ENCODE results near the gene RAB3B.

Gene RAB3B

DNA sequence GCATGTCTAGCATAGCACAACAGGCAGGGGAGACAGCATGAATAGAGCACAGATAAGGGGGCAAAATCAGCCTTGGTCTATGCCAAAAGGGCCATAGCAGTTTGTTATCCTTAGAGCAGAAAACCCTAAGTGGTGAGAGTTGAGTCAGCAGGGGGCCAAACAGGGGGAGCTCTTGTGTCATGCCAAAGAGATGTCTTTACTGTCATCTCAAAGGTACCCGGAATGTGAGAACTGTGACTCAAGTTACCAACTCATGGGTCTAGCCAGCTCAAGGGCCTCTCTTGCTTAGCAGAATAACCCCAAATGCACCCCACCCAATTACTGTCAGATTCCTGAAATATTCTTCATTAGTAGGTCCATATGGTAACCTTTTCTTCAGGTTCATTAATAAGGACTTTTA lies 66.0 kb downstream of the RAB3B start:
- Mint-ChIP-seq H3K27me3 (peaks cover 19% of the 10 kb centered on the region), H3K4me3 (no peak overlapping the region), H3K27ac (no peak overlapping the region), H3K4me1 (ENCODE audit: low read depth) (no peaks in the 10 kb centered on the region), H3K36me3 (ENCODE audit: low read depth) (no peaks in the 10 kb centered on the region), H3K9me3 (no peaks in the 10 kb centered on the region)

DNA sequence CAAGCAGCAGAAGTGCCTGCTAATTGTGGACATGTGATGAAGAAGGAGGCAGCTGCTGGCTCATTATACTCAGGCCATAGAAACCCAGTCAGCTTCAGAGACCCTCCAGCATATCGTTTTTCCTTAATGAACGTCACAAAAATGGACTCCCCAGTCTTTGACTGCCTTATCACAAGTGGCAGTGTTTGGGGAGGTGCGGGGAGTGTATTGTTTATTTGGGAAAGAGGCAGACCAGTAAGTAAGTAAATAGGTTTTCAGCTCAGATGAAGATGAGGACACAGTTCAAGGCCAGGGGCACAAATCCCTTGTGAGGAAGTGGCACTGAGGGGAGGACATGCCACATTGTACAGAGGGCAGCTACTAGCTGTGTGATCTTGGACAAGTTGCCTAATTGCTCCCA lies 68.5 kb downstream of the RAB3B start:
- no peak overlapping the region for H3K4me3 Mint-ChIP-seq
- H3K36me3 Mint-ChIP-seq (ENCODE audit: low read depth) = no peaks in the 10 kb centered on the region
- no peaks in the 10 kb centered on the region for H3K9me3 Mint-ChIP-seq
- H3K4me1 Mint-ChIP-seq (ENCODE audit: low read depth) = no peaks in the 10 kb centered on the region
- no peak overlapping the region for H3K27ac Mint-ChIP-seq
- peaks cover 28% of the 10 kb centered on the region for H3K27me3 Mint-ChIP-seq

DNA sequence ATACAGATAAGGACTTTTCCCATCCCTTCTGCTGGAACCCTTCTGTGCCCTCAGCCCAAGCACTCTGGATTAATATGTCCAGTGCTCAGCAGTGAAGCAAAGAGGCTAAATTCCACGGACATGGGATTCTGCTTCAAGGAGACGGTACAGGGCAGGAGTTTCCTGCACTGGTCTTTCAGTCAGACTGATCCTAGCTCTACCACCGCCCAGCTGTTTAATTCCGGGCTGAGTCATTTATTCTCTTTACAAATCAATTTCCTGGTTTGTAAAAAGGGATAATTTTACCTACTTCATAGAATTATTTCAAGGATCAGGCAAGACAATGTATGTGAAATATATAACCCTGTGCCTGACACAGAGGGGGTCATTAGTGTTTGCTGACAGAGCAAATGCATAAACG lies 70.4 kb downstream of the RAB3B start:
- Mint-ChIP-seq H3K36me3 (ENCODE audit: low read depth) (no peaks in the 10 kb centered on the region), H3K27me3 (peaks cover 31% of the 10 kb centered on the region), H3K4me1 (ENCODE audit: low read depth) (no peaks in the 10 kb centered on the region), H3K4me3 (no peak overlapping the region), H3K9me3 (no peaks in the 10 kb centered on the region), H3K27ac (no peak overlapping the region)

DNA sequence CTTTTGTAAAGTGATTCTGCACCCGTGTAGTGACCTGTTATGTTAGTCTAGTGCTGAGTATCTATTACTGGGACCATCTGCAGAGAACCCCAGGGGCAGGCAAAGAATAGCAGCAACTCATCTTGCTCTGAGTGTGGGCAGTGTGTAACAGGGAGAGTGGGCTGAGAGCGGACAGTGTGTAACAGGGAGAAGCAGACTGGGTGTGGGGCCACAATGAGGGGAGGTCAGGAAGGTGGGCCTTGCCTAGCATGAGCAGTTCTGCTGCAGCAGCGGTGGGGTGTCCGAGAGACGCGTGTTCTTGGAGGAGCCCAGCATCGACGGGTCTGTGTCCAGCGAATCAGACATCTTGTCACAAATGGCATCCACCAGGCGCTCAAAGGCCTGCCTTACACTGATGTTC lies 70.8 kb downstream of the RAB3B start:
- H3K36me3 Mint-ChIP-seq (ENCODE audit: low read depth) = no peaks in the 10 kb centered on the region
- no peaks in the 10 kb centered on the region for H3K4me1 Mint-ChIP-seq (ENCODE audit: low read depth)
- H3K27me3 Mint-ChIP-seq = peaks cover 31% of the 10 kb centered on the region
- H3K27ac Mint-ChIP-seq = no peak overlapping the region
- no peaks in the 10 kb centered on the region for H3K9me3 Mint-ChIP-seq
- H3K4me3 Mint-ChIP-seq = no peak overlapping the region

DNA sequence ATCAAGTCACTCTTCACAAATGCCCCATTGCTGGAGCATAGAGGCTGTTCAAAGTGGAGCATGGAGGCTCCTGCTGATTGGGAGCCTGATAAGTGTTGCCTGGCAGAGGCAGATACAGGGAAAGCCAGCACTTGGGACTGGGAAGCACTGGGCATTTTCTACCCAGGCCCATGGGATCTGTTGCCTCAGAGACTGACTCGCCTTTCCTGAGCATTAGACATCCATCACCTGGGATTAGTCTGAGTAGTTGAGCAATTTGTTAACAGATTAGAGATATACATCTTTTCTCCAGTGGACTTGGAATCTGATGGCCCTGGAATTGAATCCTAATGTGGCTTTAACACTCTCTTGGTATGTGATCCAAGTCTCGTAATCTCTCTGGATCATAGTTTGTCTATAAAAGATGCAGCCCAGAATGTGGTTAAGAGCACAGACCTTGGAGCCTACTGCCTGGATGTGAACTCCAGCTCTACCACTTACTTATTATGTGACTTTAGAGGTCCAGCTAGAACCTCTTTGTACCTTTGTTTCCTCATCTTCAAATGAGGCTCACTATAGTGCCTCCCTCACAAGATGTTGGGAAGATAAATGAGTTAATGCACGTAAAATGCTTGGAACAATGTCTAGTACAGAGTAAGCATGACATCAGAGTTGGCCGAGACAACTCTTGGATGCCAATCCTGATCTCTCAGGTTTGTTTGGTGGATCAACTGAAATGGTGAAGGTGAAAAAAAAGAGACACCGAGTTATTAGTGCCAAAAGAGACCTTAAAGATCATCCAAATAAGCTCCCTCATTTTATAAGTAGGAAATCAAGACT lies 73.7 kb downstream of the RAB3B start:
- Mint-ChIP-seq H3K4me3 (no peak overlapping the region), H3K9me3 (no peaks in the 10 kb centered on the region), H3K27ac (no peak overlapping the region), H3K27me3 (peaks cover 37% of the 10 kb centered on the region), H3K4me1 (ENCODE audit: low read depth) (no peaks in the 10 kb centered on the region), H3K36me3 (ENCODE audit: low read depth) (no peaks in the 10 kb centered on the region)

DNA sequence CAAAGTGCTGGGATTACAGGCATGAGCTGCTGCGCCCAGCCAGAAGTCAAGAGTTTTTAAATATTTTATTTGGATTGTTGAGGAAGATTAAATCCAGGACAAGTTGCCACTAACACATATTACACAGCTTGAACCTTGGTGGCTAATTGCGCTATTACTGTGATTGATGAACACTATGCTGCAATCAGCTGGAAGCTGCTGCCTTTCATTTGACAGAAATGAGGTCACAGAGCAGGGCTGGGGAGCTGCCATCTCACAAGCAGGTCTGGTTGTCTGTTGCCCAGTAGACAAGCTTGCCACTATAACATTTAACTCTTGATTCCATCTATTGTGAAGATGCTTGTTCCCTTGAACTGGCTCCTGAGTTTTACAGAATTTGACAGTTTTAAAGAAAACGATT lies 74.5 kb downstream of the RAB3B start:
- Mint-ChIP-seq H3K27ac (no peak overlapping the region), H3K36me3 (ENCODE audit: low read depth) (no peaks in the 10 kb centered on the region), H3K9me3 (no peaks in the 10 kb centered on the region), H3K4me1 (ENCODE audit: low read depth) (no peaks in the 10 kb centered on the region), H3K4me3 (no peak overlapping the region), H3K27me3 (peaks cover 30% of the 10 kb centered on the region)

DNA sequence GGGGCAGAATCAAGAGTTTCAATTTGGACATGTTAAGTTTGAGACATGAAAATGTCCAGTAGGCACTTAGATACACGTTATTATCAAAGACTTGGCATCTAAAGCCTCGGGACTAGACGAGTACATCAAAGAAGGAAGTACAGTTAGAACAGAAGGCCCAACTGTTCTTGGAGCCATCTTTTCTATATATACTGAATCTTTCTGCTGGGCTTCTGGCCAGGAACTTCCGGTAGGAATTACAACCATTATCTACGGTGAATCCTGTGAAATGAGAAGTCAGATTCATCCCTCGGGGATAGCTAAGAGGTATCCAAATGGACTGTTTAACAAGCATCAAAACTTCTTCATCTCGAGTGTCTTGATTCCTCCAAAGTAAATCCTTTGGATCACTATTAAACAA lies 77.6 kb downstream of the RAB3B start:
- H3K27me3 Mint-ChIP-seq = peaks cover 14% of the 10 kb centered on the region
- H3K27ac Mint-ChIP-seq = no peak overlapping the region

DNA sequence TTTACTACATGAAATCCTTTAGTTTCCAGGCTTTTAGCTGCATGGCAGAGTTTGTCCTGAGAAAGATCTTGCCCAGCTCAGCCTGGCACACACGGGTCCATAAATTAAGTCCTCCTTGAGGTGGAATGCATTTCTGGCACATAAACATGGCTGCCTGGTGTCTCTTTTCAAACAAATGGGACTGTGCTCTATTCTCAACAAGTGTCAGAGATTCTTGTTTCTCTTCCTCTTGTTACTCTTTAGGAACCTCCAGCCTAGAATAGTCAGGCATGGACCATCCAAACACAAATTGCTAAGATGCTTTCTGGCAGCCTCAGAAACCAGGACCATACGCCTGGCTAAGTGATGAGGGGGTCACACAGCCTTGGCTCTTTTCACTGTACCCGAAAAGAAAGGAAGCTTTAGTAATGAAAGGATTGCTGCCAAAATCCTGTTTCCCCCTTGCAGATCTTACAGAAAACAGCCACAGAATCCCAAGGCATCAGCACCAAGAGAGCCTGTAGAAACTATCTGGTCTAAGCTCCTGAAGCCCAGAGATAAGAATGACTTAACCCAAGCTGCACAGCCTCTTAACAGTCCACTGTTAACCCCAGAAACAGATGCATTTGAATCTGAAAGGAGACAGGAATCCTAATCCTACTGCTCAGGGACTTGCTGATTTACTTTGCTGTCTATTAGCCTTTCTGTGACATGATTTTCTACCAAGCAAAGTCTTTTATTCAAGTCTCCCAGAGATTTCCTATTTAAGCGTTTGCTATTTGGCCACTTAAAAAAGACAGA lies 80.1 kb downstream of the RAB3B start:
- no peaks in the 10 kb centered on the region for H3K9me3 Mint-ChIP-seq
- no peaks in the 10 kb centered on the region for H3K36me3 Mint-ChIP-seq (ENCODE audit: low read depth)
- no peak overlapping the region for H3K4me3 Mint-ChIP-seq
- no peaks in the 10 kb centered on the region for H3K4me1 Mint-ChIP-seq (ENCODE audit: low read depth)
- peaks cover 8% of the 10 kb centered on the region for H3K27me3 Mint-ChIP-seq
- no peak overlapping the region for H3K27ac Mint-ChIP-seq

More for the DNA sequence above, 77.6 kb downstream of the RAB3B start:
- no peaks in the 10 kb centered on the region for H3K9me3 Mint-ChIP-seq
- H3K36me3 Mint-ChIP-seq (ENCODE audit: low read depth) = no peaks in the 10 kb centered on the region
- H3K4me1 Mint-ChIP-seq (ENCODE audit: low read depth) = no peaks in the 10 kb centered on the region
- H3K4me3 Mint-ChIP-seq = no peak overlapping the region

DNA sequence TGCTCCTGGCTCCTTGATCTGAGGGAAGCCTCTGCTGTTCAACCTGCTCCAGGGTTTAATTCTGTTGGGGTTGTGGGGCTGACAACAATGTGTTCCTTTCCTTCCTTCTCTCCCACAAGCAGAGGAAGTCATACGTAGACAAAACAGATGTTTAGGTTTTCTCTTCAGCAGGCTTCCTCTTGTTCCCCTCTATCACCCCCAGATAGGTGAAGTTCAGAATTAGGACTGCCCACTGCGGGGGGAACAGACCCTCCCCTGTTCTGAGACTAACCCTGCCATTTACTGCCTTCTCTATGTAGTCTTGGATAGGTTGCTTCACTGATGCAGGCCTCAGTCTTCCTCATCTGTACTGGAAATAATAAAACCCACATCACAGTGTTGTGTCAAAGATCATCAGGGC lies 82.0 kb downstream of the RAB3B start:
- Mint-ChIP-seq H3K27me3 (peaks cover 8% of the 10 kb centered on the region), H3K27ac (no peak overlapping the region), H3K4me1 (ENCODE audit: low read depth) (no peaks in the 10 kb centered on the region), H3K9me3 (no peaks in the 10 kb centered on the region), H3K36me3 (ENCODE audit: low read depth) (no peaks in the 10 kb centered on the region), H3K4me3 (no peak overlapping the region)

DNA sequence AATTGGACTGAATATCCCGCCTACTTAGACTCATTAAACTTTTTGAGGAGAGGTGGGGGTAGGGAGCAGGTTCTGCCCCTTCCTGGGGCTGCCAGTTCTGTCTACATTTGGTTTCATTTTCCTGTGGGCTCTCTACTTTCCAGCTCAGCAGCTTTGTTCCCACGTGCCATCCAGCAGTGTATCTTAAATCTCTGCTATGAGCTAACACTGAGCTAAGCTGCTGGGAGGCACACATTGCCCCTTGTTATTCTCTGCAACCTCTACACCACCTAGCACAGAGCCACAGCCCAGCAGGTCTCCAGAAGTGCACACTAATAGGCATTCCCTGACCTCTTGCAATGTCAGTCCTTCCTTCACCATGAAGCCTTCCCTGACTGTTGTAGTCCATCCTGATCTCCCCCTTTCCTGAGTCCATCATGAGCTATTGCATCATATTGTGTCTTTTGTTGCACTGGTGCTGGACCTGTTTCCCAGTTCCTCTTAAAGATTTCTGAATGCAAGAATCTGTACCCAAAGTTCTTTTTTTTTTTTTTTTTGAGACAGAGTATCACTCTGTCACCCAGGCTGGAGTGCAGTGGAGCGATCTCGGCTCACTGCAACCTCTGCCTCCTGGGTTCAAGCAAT lies 83.3 kb downstream of the RAB3B start:
- peaks cover 2% of the 10 kb centered on the region for H3K27me3 Mint-ChIP-seq
- H3K27ac Mint-ChIP-seq = peak overlapping the region; percentile 29
- no peaks in the 10 kb centered on the region for H3K4me1 Mint-ChIP-seq (ENCODE audit: low read depth)
- no peaks in the 10 kb centered on the region for H3K9me3 Mint-ChIP-seq
- no peaks in the 10 kb centered on the region for H3K36me3 Mint-ChIP-seq (ENCODE audit: low read depth)
- no peak overlapping the region for H3K4me3 Mint-ChIP-seq

DNA sequence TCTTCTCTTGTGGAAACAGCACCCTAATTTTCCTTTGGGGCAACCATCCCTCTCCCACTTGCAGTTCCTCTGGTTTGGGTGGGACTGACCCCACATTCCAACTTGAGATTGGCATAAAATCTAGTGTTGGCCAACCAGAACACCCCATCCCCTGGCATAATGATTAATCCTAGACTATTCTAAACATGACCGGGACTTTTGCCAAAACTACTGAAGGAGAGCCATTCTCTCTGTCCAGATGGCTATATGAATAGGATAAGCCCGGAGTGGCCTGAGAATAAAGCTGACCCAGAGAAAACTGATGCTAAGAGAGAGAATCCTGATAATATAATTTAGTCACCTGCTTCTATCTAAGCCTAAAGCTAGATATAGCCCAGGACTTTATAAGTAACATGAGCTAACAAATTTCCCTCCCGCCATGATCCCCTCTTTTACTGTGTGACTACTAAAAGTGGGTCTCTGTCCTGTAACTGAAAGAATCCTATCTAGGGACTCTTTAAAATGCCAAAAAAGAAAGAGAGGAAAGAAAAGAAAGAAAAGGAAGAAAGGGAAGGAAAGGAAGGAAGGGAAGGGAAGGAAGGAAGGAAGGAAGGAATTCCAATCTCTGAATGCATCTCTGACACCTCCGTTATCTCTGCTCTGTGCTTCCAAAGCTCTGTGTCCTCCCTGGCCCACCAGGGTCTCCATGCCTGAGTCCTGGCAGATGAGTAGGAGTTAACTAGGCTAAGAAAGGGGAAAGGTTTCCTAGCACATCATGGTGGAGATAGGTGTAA lies 84.0 kb downstream of the RAB3B start:
- H3K4me1 Mint-ChIP-seq (ENCODE audit: low read depth) = no peaks in the 10 kb centered on the region
- H3K9me3 Mint-ChIP-seq = no peaks in the 10 kb centered on the region
- no peaks in the 10 kb centered on the region for H3K36me3 Mint-ChIP-seq (ENCODE audit: low read depth)
- no peak overlapping the region for H3K4me3 Mint-ChIP-seq
- no peaks in the 10 kb centered on the region for H3K27me3 Mint-ChIP-seq
- H3K27ac Mint-ChIP-seq = no peak overlapping the region

DNA sequence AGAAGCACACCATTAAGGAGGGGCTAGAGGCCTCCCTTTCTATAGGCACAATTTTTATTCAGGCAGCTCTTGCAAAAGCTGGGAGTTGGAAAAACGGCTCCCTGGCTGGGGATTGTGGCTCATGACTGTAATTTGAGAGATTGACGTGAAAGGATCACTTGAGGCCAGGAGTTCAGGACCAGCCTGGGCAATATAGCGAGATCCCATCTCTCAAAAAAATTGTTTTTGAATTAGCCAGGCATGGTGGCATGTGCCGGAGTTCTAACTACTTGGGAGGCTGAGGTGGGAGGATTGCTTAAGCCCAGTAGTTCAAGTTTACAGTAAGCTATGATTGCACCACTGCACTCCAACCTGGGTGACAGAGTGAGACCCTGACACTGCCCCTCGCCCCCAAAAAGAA lies 88.0 kb downstream of the RAB3B start:
- H3K4me3 Mint-ChIP-seq = no peak overlapping the region
- no peaks in the 10 kb centered on the region for H3K36me3 Mint-ChIP-seq (ENCODE audit: low read depth)
- H3K27ac Mint-ChIP-seq = no peak overlapping the region
- H3K27me3 Mint-ChIP-seq = peaks cover 11% of the 10 kb centered on the region
- no peaks in the 10 kb centered on the region for H3K9me3 Mint-ChIP-seq
- H3K4me1 Mint-ChIP-seq (ENCODE audit: low read depth) = no peaks in the 10 kb centered on the region

DNA sequence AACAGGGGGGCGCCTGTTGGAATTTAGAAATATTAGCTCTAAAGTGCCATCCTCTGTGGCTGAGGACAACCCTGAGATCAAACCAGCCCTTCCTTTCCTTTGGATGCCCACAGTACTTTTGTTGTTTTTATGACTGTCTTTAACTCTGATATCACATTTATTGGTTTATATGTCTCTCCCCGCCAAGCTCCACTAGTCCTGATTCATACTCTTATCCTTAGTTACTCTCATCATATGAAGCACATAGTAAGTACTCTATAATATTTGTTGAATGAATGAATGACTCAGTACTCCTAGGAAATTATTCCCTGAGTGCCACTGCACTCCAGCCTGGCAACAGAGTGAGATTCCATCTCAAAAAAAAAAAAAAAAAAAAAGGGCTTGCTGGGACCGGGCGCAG lies 89.3 kb downstream of the RAB3B start:
- H3K27me3 Mint-ChIP-seq = peaks cover 19% of the 10 kb centered on the region
- no peak overlapping the region for H3K27ac Mint-ChIP-seq
- no peak overlapping the region for H3K4me3 Mint-ChIP-seq
- H3K4me1 Mint-ChIP-seq (ENCODE audit: low read depth) = no peaks in the 10 kb centered on the region
- H3K9me3 Mint-ChIP-seq = no peaks in the 10 kb centered on the region
- H3K36me3 Mint-ChIP-seq (ENCODE audit: low read depth) = no peaks in the 10 kb centered on the region

DNA sequence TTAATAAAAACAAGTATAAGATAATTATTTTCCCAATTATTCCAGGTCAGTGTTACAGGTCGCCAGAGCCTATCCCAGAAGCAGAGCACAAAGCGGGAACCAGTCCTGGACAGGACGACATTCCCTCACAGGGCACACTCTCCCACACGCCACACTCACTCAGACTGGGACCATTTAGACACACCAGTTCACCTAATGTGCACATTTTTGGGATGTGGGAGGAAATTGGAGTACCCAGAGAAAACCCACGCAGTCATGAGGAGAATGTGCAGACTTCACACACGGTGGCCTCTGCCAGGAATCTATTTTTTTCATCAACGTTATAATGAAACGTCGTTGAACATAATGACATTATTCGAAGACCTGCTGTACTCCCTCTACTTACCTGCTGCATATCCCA lies 91.5 kb downstream of the RAB3B start:
- H3K9me3 Mint-ChIP-seq = no peaks in the 10 kb centered on the region
- H3K36me3 Mint-ChIP-seq (ENCODE audit: low read depth) = no peaks in the 10 kb centered on the region
- no peak overlapping the region for H3K27ac Mint-ChIP-seq

More for the DNA sequence above, 91.5 kb downstream of the RAB3B start:
- no peak overlapping the region for H3K4me3 Mint-ChIP-seq
- peaks cover 31% of the 10 kb centered on the region for H3K27me3 Mint-ChIP-seq
- no peaks in the 10 kb centered on the region for H3K4me1 Mint-ChIP-seq (ENCODE audit: low read depth)

Measured in stimulated activated naive CD8-positive, alpha-beta T cell treated with anti-CD3 and anti-CD28 coated beads, Interleukin-15, Interleukin-2, amounts not matched to agents 100 ng/mL and 50 ng/mL, for 24 hours (primary cell).